Smooth muscle cell (in vitro differentiated cells): Measurements from ENCODE around the gene TSC1. TPM values are rescaled to one million over a fixed set of nuclear protein-coding genes. Genes with fewer than 3 reads are reported as not detected.

Experiments
- DNase-seq: peaks from one replicate; lab custom pipeline; 2025; ENCODE audit not compliant: unreplicated experiment; lab: John Stamatoyannopoulos, UW
- H2AFZ ChIP-seq: fragments of 200-600 bp; sonication (generic); 2 replicates; pipeline ENCODE4 v1.6.0; 2016; ENCODE audit warnings: antibody characterized with exemption, low read depth, mild to moderate bottlenecking
- H3F3A ChIP-seq: fragments of 200-600 bp; sonication (generic); 2 replicates; pipeline ENCODE4 v1.6.0; 2017; ENCODE audit warnings: antibody characterized with exemption, low read depth
- H3K27ac ChIP-seq: fragments of 200-600 bp; sonication (generic); 2 replicates; pipeline ENCODE4 v1.5.1; 2016; ENCODE audit warnings: low read depth, mild to moderate bottlenecking
- H3K27me3 ChIP-seq: fragments of 200-600 bp; sonication (generic); 2 replicates; pipeline ENCODE4 v1.6.1; 2016; ENCODE audit warnings: low read depth, mild to moderate bottlenecking
- H3K36me3 ChIP-seq: fragments of 200-600 bp; sonication (generic); 2 replicates; pipeline ENCODE4 v1.5.1; 2016; ENCODE audit warnings: low read depth
- H3K4me1 ChIP-seq: fragments of 200-600 bp; sonication (generic); 2 replicates; pipeline ENCODE4 v1.5.1; 2016; ENCODE audit warnings: low read depth
- H3K4me2 ChIP-seq: fragments of 200-600 bp; sonication (generic); 2 replicates; pipeline ENCODE4 v1.6.0; 2016; ENCODE audit warnings: mild to moderate bottlenecking
- H3K4me3 ChIP-seq: fragments of 200-600 bp; sonication (generic); 2 replicates; pipeline ENCODE4 v1.5.1; 2016; ENCODE audit warnings: mild to moderate bottlenecking
- H3K79me2 ChIP-seq: fragments of 200-600 bp; sonication (generic); 2 replicates; pipeline ENCODE4 v1.6.0; 2016; ENCODE audit warnings: low read depth, mild to moderate bottlenecking
- H3K9ac ChIP-seq: fragments of 200-600 bp; sonication (generic); 2 replicates; pipeline ENCODE4 v1.6.0; 2016; ENCODE audit warnings: low read depth
- H3K9me3 ChIP-seq: fragments of 200-600 bp; sonication (generic); replicated peaks from 2 replicates; pipeline ENCODE4 v1.5.1; 2016; ENCODE audit warnings: low read depth
- H4K20me1 ChIP-seq: fragments of 200-600 bp; sonication (generic); 2 replicates; pipeline ENCODE4 v1.6.0; 2016; ENCODE audit warnings: low read depth
- CTCF ChIP-seq: fragments of 200-600 bp; sonication (generic); IDR thresholded peaks from 2 replicates; pipeline ENCODE4 v1.5.1; 2017; ENCODE audit warnings: borderline replicate concordance, mild to moderate bottlenecking, antibody characterized with exemption; ENCODE audit not compliant: insufficient read depth, poor library complexity, severe bottlenecking
- WGBS: methylation state at CpG from one replicate; pipeline ENCODE4 v1.1.7; 2016; ENCODE audit warnings: low lambda C conversion rate; 5-methylcytosine and 5-hydroxymethylcytosine counted together
- microRNA-seq: library from miRNA; unstranded; fragments of <30 nt; microRNA quantifications from one replicate; pipeline ENCODE4, GENCODE V29; 2016; ENCODE audit warnings: borderline number of aligned reads
- polyA plus RNA-seq: library from polyadenylated mRNA; unstranded; fragments of >200 nt; fragmentation: Nextera tagmentation; extraction: Ambion mirVana; gene quantifications from 2 replicates; pipeline ENCODE4 v1.2.1, GENCODE V29; 2016
- small RNA-seq: library from RNA; depleted of rRNA; stranded (forward); fragments of <200 nt; gene quantifications from one replicate; pipeline ENCODE3, GENCODE V24; 2014
- total RNA-seq: library from RNA; depleted of rRNA; stranded (reverse); fragments of >200 nt; gene quantifications from 2 replicates; pipeline ENCODE4 v1.2.3, GENCODE V29; 2014

The TSC1 gene
- total and polyA plus RNA-seq, 2 experiments from 2014 or later, result 17.4 to 48.9 TPM

- Histone ChIP-seq H3F3A (no peaks in the 10 kb centered on the region), H3K27ac (no peak overlapping the region), H3K4me1 (no peaks in the 10 kb centered on the region), H3K36me3 (no peaks in the 10 kb centered on the region), H3K9me3 (no peaks in the 10 kb centered on the region), H3K79me2 (no peaks in the 10 kb centered on the region), H3K27me3 (no peaks in the 10 kb centered on the region), H4K20me1 (no peaks in the 10 kb centered on the region), H3K9ac (no peak overlapping the region), H3K4me3 (no peak overlapping the region), H2AFZ (no peak overlapping the region), H3K4me2 (no peak overlapping the region)
- 99% methylated on average over 15 of the region's 15 CpGs for WGBS
- no peak for DNase-seq
- no peak for TF ChIP-seq CTCF
These were observed 97.4 kb downstream of the TSC1 start for GRCh38 chr9:132846918-132847515.

- 81% methylated on average over 11 of the region's 12 CpGs for WGBS
- DNase-seq, result no peak
- Histone ChIP-seq H3K4me1 (no peaks in the 10 kb centered on the region), H3K27ac (no peak overlapping the region), H3K9me3 (no peaks in the 10 kb centered on the region), H3K36me3 (no peaks in the 10 kb centered on the region), H3K9ac (no peak overlapping the region), H2AFZ (no peak overlapping the region), H3K4me2 (no peak overlapping the region), H3K79me2 (no peaks in the 10 kb centered on the region), H3F3A (no peaks in the 10 kb centered on the region), H3K4me3 (no peak overlapping the region), H4K20me1 (no peaks in the 10 kb centered on the region), H3K27me3 (no peaks in the 10 kb centered on the region)
- TF ChIP-seq CTCF, result no peak
These were observed 98.1 kb downstream of the TSC1 start for GRCh38 chr9:132846109-132846917.

- H3K4me3 ChIP-seq, result no peak overlapping the region
- no peak overlapping the region for H2AFZ ChIP-seq
- 80% methylated on average over 5 of the region's 5 CpGs for WGBS
- no peaks in the 10 kb centered on the region for H3K36me3 ChIP-seq
- no peaks in the 10 kb centered on the region for H3K27me3 ChIP-seq
- no peak for TF ChIP-seq CTCF
- H3K9ac ChIP-seq, result no peak overlapping the region
- H4K20me1 ChIP-seq, result no peaks in the 10 kb centered on the region
- H3K27ac ChIP-seq, result no peak overlapping the region
- DNase-seq, result no peak
- no peaks in the 10 kb centered on the region for H3K79me2 ChIP-seq
- no peaks in the 10 kb centered on the region for H3K4me1 ChIP-seq
- no peaks in the 10 kb centered on the region for H3F3A ChIP-seq
- no peak overlapping the region for H3K4me2 ChIP-seq
- no peaks in the 10 kb centered on the region for H3K9me3 ChIP-seq
These were observed 102.0 kb downstream of the TSC1 start for GRCh38 chr9:132842124-132843044.

Small RNA genes lying within 50 kb of the gene (microRNA-seq; reads per million reads assigned to microRNA genes)
- not detected for gene MIR548AW

Small RNA genes lying within 50 kb of the gene (small RNA-seq; reads per million reads assigned to genes)
- not detected for gene AL593851.1
- gene MIR548AW, result 0.47 reads per million, percentile 16 among the genes with 10 or more reads in this experiment
- gene RNU7-21P, result not detected

Other genes starting within 250 kb of the TSC1 start
- 0.18 and 0.67 TPM in 2 replicates for gene AK8, start 66.3 kb downstream of the TSC1 start, total RNA-seq
- gene AK8, start 66.3 kb downstream of the TSC1 start, polyA plus RNA-seq, result 1.2 and 1.4 TPM in 2 replicates
- gene SPACA9, start 65.7 kb downstream of the TSC1 start, total RNA-seq, result 0.99 and 2.4 TPM in 2 replicates
- gene SPACA9, start 65.7 kb downstream of the TSC1 start, polyA plus RNA-seq, result 6.8 and 8.9 TPM in 2 replicates
- gene GFI1B, start 34.1 kb upstream of the TSC1 start, total RNA-seq, result not detected in 2 replicates
- gene GFI1B, start 34.1 kb upstream of the TSC1 start, polyA plus RNA-seq, result not detected in 2 replicates
- 34.5 and 44.2 TPM in 2 replicates for gene GTF3C5, start 86.4 kb upstream of the TSC1 start, total RNA-seq
- gene GTF3C5, start 86.4 kb upstream of the TSC1 start, polyA plus RNA-seq, result 59.0 and 66.0 TPM in 2 replicates
- 0.04 and 0.18 TPM in 2 replicates for gene CEL, start 117.4 kb upstream of the TSC1 start, total RNA-seq
- gene CEL, start 117.4 kb upstream of the TSC1 start, polyA plus RNA-seq, result 0.73 and 1.7 TPM in 2 replicates
- gene RALGDS, start 176.6 kb upstream of the TSC1 start, total RNA-seq, result 27.8 and 28.5 TPM in 2 replicates
- gene RALGDS, start 176.6 kb upstream of the TSC1 start, polyA plus RNA-seq, result 37.7 and 43.7 TPM in 2 replicates
- 8.2 and 11.3 TPM in 2 replicates for gene GBGT1, start 219.3 kb upstream of the TSC1 start, total RNA-seq
- gene GBGT1, start 219.3 kb upstream of the TSC1 start, polyA plus RNA-seq, result 4.5 and 6.7 TPM in 2 replicates